Measurements from ENCODE around the gene TEX10.

Gene TEX10

DNA sequence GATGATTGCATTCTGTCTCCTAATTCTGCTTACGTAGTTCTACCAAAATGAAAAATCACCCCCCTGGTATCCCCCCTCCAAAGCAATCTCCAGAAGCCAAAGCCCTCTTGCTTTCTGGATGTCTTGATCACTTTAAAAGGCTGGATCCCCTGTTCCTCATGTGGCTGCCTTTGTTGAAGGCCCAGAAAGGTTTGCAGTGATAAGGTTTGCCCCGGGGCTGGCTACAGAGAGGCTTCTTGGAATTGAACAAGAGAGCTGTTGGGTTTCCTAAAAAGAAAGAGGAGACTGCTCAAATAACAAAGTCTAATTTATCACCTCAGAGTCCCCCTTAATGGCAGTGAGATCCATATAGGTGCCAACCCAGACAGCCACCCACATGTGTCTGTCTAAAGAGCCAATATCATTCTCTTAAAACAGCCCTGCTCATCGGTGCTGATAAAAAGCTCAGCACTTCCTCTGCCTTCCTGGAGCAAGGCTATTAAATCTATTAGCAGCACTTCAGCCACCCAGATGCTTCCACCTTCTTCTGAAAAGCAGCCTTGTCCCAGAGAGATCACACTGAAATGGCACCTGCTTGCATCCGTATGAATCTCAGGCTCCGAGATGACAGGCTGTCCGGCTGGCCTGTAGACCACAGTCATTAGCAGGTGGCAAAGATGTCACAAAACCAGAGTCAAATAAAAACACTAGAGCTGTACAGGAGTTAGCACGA, 70.9 kb downstream of the TEX10 start:
- no peak for DNase-seq

DNA sequence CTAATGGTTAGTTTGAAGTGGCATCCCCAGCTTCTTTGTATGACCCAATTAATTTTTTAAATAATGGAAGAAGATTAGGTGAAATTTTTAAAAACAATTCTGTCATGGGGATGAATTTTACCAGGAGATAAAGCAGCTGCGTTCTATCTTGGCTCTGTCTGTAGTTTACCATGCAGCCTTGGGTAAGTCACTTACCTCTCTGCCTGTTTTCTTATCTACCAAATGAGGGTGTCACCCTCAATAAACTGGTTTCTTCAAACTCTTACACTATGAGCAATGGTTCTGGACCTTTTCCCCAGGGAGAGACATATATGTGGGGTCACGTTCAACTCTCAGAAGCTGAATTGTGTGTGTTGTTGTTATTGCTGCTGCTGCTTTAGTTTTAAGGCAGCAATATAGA, 71.7 kb downstream of the TEX10 start:
- no peak for DNase-seq

DNA sequence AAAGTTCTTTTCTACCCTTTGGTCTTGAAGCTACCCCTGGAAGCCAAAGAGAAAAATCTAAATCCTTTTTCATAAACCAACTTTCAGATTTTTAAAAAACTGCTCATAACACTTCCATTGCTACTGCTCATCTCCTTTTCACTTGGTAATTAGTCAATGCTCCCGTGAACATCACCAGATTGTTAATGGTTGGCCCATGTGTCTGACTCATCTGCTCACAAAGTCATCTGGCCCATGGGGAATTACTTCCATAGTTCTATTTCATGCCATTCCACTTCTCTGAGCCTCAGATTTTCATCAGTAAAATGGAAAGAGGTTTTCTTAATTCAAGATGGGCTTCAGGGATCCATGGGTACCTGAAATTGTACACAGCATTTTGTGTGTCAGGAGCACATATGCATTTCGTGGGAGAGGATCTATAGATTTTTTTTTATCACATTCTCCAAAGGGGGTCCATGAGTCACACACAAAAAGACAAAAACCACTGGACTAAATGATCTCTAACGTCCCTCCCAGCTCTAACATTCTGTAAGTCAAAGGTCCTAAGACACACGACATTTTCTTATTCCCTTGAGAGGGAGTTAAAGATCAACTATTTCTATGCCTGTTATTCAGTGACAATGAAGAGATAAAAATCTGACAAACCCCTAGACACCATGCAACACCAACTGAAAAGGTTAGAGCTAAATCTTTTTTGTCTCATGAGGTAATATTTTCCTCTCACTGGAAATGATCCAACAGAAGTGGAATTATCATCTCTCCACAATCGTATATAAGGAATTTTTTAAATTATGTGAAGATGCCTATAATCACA, 75.4 kb downstream of the TEX10 start:
- no peak for DNase-seq

DNA sequence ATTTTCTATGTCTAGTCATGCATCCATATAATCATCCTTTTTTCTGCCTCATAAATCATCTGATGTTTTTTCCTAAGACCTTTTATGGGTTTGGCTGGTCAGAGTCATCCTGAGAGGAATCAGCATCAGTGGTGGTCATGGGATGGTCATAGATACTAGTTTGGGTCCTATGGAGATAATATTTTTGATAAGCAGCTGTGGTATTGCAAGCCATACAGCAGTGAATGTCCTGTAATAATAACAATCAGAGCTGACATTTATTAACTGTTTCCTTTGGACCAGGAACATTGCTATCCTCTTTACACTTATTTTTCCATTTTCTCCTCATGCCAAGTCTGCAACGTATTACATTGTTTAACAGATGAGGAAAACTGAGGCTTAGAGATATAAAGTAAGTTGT, 83.1 kb downstream of the TEX10 start:
- no peak for DNase-seq

DNA sequence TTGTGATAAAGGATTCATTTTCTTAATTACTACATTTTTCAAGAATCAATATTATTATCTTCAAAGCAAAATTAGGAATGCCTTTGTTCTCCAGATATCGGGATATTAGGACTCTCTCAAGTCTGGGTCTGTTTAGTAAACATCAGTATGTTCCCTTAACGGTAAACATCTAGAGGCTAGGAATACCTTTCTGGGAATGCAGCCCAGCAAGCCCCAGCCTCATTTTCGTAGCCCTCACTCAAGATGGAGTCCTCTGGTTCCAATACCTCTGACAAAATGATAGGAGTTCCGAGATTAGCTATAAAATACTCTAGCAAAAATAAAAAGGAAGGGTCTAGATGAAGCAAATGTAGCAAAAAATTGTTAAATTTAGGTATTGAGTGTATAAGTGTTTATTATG, 84.5 kb downstream of the TEX10 start:
- no peak for DNase-seq

DNA sequence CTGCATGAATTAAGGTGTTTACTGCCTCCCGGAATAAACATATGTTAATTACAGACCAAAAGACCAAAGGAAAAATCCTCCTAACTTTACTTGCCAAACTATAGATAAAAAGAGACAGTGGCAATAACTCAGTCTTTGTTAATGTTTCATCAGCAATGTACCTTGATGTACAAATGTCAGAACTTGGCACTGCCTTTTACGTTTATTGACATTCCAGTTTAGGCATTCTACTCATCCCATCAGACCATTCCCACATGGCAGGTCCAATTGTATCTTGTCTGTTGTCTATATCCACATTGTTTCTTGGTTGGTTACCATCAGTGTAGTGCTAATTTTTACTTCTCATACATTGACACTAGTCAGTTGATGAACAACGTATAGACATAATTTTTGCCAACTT, 85.5 kb downstream of the TEX10 start:
- DNase-seq = no peak
